Measurements from ENCODE around the gene ARMC9.

ARMC9 gene

GRCh38 chr2:231319867-231320266, 121.4 kb downstream of the ARMC9 start:
- TF ChIP-seq TAF1 (IDR thresholded peaks at IDR 0.05; ENCODE audit: borderline replicate concordance, insufficient read depth, low read length) (no peak), REST (IDR thresholded peaks at IDR 0.05; ENCODE audit: insufficient read depth in 1 of 2, low read depth in 2 of 2, low read length in 2 of 2) (no peak), SIN3A (IDR thresholded peaks at IDR 0.05; ENCODE audit: borderline replicate concordance, insufficient read depth, low read length) (no peak), POLR2AphosphoS5 (IDR thresholded peaks at IDR 0.05; ENCODE audit: low read depth, low read length) (no peak), FOXP2 (optimal IDR thresholded peaks at IDR 0.05; ENCODE audit: borderline replicate concordance, extremely low read depth, extremely low read length, insufficient read depth) (no peak)

DNA sequence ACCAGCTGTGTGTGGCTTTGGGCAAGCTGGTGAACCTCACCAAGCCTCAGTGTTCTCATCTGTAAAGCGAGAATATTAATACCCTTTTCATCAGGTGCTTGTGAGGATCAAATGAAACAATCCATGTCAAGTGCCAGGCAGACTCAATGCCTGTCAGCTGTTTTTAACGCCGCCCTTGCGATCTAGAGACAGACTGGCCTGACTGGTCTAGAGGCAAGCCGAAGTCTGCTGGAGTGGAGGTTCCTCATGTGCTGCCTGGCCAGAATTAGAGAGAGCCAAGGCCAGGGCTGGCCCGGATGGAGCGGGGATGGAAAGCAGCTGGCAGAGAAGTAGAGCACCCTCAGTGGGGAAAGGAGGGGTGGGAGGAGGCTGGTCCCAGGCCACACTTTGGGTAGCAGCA, 122.6 kb downstream of the ARMC9 start:
- no peak for TF ChIP-seq REST (IDR thresholded peaks at IDR 0.05; ENCODE audit: insufficient read depth in 1 of 2, low read depth in 2 of 2, low read length in 2 of 2)
- TF ChIP-seq FOXP2 (optimal IDR thresholded peaks at IDR 0.05; ENCODE audit: borderline replicate concordance, extremely low read depth, extremely low read length, insufficient read depth) = no peak
- no peak for TF ChIP-seq SIN3A (IDR thresholded peaks at IDR 0.05; ENCODE audit: borderline replicate concordance, insufficient read depth, low read length)
- no peak for TF ChIP-seq TAF1 (IDR thresholded peaks at IDR 0.05; ENCODE audit: borderline replicate concordance, insufficient read depth, low read length)
- TF ChIP-seq POLR2AphosphoS5 (IDR thresholded peaks at IDR 0.05; ENCODE audit: low read depth, low read length) = no peak

GRCh38 chr2:231321556-231322334, 123.3 kb downstream of the ARMC9 start:
- TF ChIP-seq SIN3A (IDR thresholded peaks at IDR 0.05; ENCODE audit: borderline replicate concordance, insufficient read depth, low read length) = no peak
- TF ChIP-seq POLR2AphosphoS5 (IDR thresholded peaks at IDR 0.05; ENCODE audit: low read depth, low read length) = no peak
- no peak for TF ChIP-seq TAF1 (IDR thresholded peaks at IDR 0.05; ENCODE audit: borderline replicate concordance, insufficient read depth, low read length)
- TF ChIP-seq REST (IDR thresholded peaks at IDR 0.05; ENCODE audit: insufficient read depth in 1 of 2, low read depth in 2 of 2, low read length in 2 of 2) = no peak
- no peak for TF ChIP-seq FOXP2 (optimal IDR thresholded peaks at IDR 0.05; ENCODE audit: borderline replicate concordance, extremely low read depth, extremely low read length, insufficient read depth)

DNA sequence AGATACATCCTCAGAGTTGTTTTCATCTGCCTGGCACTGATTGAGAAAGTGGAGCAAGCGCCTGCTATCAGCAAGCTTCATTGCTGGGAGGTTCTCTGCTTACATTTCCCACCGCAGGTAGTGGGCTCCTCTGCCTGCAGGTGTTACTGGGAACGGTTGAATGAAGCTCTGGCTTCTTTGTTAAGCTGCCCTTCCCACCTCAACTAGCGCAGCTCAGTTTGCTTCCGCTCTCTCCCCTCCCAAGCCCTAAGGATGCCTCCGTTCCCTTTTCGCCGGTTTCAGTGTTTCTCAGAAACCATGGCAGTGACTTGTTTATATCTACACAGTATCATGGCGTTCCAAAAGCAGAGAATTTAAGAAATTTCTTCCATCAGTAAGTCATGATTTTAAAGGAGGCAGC, 124.9 kb downstream of the ARMC9 start:
- TF ChIP-seq REST (IDR thresholded peaks at IDR 0.05; ENCODE audit: insufficient read depth in 1 of 2, low read depth in 2 of 2, low read length in 2 of 2) (no peak), SIN3A (IDR thresholded peaks at IDR 0.05; ENCODE audit: borderline replicate concordance, insufficient read depth, low read length) (no peak), POLR2AphosphoS5 (IDR thresholded peaks at IDR 0.05; ENCODE audit: low read depth, low read length) (no peak), TAF1 (IDR thresholded peaks at IDR 0.05; ENCODE audit: borderline replicate concordance, insufficient read depth, low read length) (no peak), FOXP2 (optimal IDR thresholded peaks at IDR 0.05; ENCODE audit: borderline replicate concordance, extremely low read depth, extremely low read length, insufficient read depth) (no peak)

Measured in PFSK-1 (cell line).